HepG2 (cell line): Measurements from ENCODE around the gene MAP3K8. TPM values are rescaled to one million over a fixed set of nuclear protein-coding genes. Genes with fewer than 3 reads are reported as not detected.

Experiments
- CBFB ChIP-seq: sonication (generic); formaldehyde crosslinking; IDR thresholded peaks from 2 replicates; pipeline ENCODE4 v1.4.0; 2020; ENCODE audit warnings: missing genetic modification reagents
- CBX2 ChIP-seq, 2 experiments: fragments of 200-600 bp in 1 of 2; sonication (generic); formaldehyde crosslinking in 1 of 2; IDR thresholded peaks; 2 replicates each; pipeline versions ENCODE4 v1.7.0 to v1.8.1; 2018 to 2022; ENCODE audit warnings: low read depth in 2 of 2, low read length in 1 of 2, mild to moderate bottlenecking in 1 of 2, missing genetic modification reagents in 1 of 2
- CEBPB ChIP-seq: IDR thresholded peaks from 2 replicates; pipeline ENCODE4 v1.6.1; 2011; ENCODE audit warnings: low read depth, low read length, improper control_type of control experiment, borderline replicate concordance
- FOSL2 ChIP-seq: sonication (generic); formaldehyde crosslinking; IDR thresholded peaks from 2 replicates; pipeline ENCODE4 v1.4.0; 2020; ENCODE audit warnings: missing genetic modification reagents
- HIVEP1 ChIP-seq: sonication (generic); formaldehyde crosslinking; IDR thresholded peaks from 2 replicates; pipeline ENCODE4 v1.4.0; 2020; ENCODE audit warnings: mild to moderate bottlenecking, missing genetic modification reagents
- MTA1 ChIP-seq: sonication (generic); formaldehyde crosslinking; IDR thresholded peaks from 2 replicates; pipeline ENCODE4 v1.4.0; 2020; ENCODE audit warnings: missing genetic modification reagents, mild to moderate bottlenecking, borderline replicate concordance
- MXD3 ChIP-seq: IDR thresholded peaks from 2 replicates; pipeline ENCODE4 v1.6.1; 2016; ENCODE audit warnings: mild to moderate bottlenecking, missing biosample characterization, missing genetic modification reagents
- ZSCAN22 ChIP-seq: sonication (generic); formaldehyde crosslinking; IDR thresholded peaks from 2 replicates; pipeline ENCODE4 v1.4.0; 2020; ENCODE audit warnings: mild to moderate bottlenecking, missing genetic modification reagents
- polyA plus RNA-seq, 8 experiments: library from polyadenylated mRNA; depleted of rRNA in 3 of 8; stranded (reverse) in 7 of 8; unstranded in 1 of 8; fragments of >200 nt; fragmentation: Illumina TruSeq in 4 of 8; extraction: Trizol in 4 of 8; gene quantifications; 2 replicates each; pipeline versions ENCODE4 v1.2.1 to v1.2.3, GENCODE V29; 2011 to 2016; ENCODE audit warnings: low read depth in 4 of 8, missing spikeins in 1 of 8, mixed read lengths in 1 of 8; ENCODE audit not compliant: insufficient read depth in 1 of 8
- total RNA-seq, 5 experiments: library from RNA; depleted of rRNA; stranded (reverse); fragments of >200 nt; fragmentation: Illumina TruSeq; extraction: Trizol; gene quantifications; 2 replicates each; pipeline ENCODE4 v1.2.3, GENCODE V29; 2016; ENCODE audit warnings: low read depth in 1 of 5
- TF ChIP-seq, protein P1 (sequence below): sonication (generic); formaldehyde crosslinking; IDR thresholded peaks from 2 replicates; pipeline ENCODE4 v1.5.1; 2020; ENCODE audit warnings: missing genetic modification reagents, mild to moderate bottlenecking, borderline replicate concordance

MAP3K8 gene
- total and polyA plus RNA-seq, 2 of the 13 experiments (the other 11 are each of a cell fraction or from before 2014, with no cell fraction given), result 19.3 to 37.9 TPM

- TF ChIP-seq HIVEP1 (CRISPR knock-in tag) (no peak), CBFB (CRISPR knock-in tag) (no peak), MXD3 (CRISPR knock-in tag) (no peak), ZSCAN22 (CRISPR knock-in tag) (no peak), MTA1 (CRISPR knock-in tag) (no peak), CEBPB (peak; percentile 73; the same call in 1 of the 2 replicates), FOSL2 (CRISPR knock-in tag) (peak; percentile 26; the same call in 1 of the 2 replicates), CBX2 (IDR thresholded peaks at IDR 0.05; ENCODE audit: low read depth, low read length) (no peak), CBX2 (CRISPR knock-in tag; IDR thresholded peaks at IDR 0.05; ENCODE audit: low read depth) (no peak)
- TF ChIP-seq, protein P1, sequence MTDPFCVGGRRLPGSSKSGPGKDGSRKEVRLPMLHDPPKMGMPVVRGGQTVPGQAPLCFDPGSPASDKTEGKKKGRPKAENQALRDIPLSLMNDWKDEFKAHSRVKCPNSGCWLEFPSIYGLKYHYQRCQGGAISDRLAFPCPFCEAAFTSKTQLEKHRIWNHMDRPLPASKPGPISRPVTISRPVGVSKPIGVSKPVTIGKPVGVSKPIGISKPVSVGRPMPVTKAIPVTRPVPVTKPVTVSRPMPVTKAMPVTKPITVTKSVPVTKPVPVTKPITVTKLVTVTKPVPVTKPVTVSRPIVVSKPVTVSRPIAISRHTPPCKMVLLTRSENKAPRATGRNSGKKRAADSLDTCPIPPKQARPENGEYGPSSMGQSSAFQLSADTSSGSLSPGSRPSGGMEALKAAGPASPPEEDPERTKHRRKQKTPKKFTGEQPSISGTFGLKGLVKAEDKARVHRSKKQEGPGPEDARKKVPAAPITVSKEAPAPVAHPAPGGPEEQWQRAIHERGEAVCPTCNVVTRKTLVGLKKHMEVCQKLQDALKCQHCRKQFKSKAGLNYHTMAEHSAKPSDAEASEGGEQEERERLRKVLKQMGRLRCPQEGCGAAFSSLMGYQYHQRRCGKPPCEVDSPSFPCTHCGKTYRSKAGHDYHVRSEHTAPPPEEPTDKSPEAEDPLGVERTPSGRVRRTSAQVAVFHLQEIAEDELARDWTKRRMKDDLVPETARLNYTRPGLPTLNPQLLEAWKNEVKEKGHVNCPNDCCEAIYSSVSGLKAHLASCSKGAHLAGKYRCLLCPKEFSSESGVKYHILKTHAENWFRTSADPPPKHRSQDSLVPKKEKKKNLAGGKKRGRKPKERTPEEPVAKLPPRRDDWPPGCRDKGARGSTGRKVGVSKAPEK, result no peak
- TF ChIP-seq, all 625 proteins: peak for 6
Observed at GRCh38 chr10:30493609-30494530, 59.9 kb downstream of the MAP3K8 start (continued).
